VCaP (cell line): Measurements from ENCODE around the gene SCGB1C2.

ENCODE experiments used
- H3K27ac ChIP-seq: fragments of 450-650 bp; 2 replicates; pipeline ENCODE4 v1.5.1; 2017
- CTCF ChIP-seq: fragments of 450-650 bp; conservative IDR thresholded peaks from 2 replicates; pipeline ENCODE4 v1.5.1; 2017; ENCODE audit warnings: mild to moderate bottlenecking, moderate library complexity

The SCGB1C2 gene

GRCh38 chr17:143785-144281 lies 6.5 kb downstream of the SCGB1C2 start:
- peak; percentile 96 for TF ChIP-seq CTCF
- H3K27ac ChIP-seq = no peak overlapping the region

DNA sequence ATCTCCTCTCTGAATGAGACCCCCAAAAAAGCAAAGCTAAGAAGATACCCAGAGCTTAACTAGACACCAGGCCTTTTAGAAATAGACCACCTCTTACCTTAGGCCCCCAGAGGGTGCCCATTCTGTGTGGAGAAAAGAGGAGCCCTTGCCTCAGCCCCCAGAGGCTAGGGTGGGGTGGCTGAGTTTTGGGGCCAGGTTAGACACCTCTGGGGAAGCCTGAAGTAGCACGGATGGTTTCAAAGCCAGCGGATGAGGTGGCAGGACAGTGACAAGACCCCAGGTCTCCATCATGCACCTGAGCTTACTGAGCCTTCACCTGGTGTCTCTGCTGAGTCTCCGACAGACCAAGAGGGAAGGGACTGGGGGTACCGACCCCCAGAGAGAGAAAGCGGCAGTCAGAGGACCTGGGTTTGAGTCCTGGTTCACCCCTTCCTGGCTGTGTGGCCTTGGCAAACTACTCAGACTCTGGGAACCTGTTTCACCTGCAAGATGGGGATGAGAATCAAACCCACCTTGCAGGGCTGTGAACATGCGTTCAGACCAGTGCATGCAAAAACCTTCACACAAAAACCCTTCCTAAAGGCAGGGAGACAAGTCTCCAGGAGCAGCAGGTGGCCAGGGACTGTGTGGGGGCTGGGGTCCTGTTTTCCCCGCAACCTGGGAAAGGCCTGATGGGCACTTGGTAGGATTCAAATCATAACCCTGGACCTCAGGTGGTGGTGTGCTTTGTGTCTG lies 7.7 kb downstream of the SCGB1C2 start:
- H3K27ac ChIP-seq = no peak overlapping the region
- no peak for TF ChIP-seq CTCF

DNA sequence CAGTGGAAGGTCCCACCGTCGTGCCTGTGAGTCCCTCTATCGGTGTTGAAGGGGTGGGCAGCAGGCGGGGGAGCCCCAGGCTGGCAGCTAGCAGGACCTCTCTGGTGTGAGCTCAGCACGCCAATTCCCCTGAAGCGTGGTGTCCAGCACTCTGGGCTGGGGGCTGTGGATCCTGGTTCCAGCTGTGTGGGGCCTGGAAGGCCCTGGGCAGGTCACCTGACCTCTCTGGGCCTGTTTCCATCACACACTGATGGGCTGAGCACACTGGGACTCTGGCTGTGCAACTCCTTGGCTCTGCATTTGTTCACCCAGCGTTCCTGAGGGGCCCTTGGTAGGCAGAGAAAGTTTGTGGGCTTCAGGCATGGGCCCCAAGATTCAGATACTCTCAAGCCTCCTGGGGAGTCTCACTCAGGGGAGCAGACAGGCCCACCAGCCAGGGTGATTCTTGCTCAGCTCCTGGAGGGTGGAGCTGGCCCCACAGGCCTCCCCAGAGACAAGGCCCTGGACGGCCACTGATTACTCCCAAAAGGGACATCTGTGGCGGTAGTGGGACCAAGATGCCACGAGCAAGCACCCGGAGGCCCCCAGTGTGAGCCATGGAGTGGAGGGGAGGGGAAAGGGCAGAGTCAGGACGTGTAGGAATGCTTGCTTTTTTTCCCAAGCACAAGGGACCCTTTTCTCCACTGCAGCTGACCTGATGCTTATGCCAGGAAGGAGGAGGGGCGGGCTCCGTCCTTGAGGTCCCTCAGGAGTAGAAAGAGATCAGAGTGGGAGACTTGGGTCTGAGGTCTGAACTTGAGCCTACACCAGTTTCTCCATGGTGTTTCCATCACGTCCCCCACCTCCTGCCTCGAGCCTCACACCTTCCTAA lies 8.5 kb downstream of the SCGB1C2 start:
- no peak for TF ChIP-seq CTCF
- H3K27ac ChIP-seq = no peak overlapping the region

DNA sequence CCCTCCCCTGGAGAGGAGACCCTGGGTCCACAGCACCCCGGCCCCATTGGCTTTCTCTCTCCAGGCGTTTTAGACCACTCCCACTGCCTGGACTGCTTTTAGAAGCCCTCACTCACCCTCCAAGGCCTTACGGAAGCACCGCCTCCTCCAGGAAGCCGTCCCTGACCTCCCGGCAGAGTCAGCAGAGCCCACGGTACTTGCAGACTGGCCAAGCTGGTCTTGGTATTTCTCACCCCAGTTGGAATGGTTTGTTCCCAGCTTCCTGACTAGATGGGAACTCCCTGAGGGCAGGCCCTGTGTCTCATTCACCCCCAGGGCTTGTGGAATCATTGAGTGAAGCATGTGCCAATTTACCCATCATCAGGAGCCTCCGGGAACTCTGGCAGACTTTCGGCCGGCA lies 9.2 kb downstream of the SCGB1C2 start:
- no peak overlapping the region for H3K27ac ChIP-seq
- TF ChIP-seq CTCF = no peak

- no peak for TF ChIP-seq CTCF
These were observed 9.8 kb downstream of the SCGB1C2 start for GRCh38 chr17:146983-147761.

GRCh38 chr17:147796-148740 lies 10.7 kb downstream of the SCGB1C2 start:
- no peak for TF ChIP-seq CTCF
- no peak overlapping the region for H3K27ac ChIP-seq

More at GRCh38 chr17:146983-147761, 9.8 kb downstream of the SCGB1C2 start:
- H3K27ac ChIP-seq = no peak overlapping the region
